Activated naive CD4-positive, alpha-beta T cell treated with anti-CD3 and anti-CD28 coated beads, Interleukin-2, amount 10 ng/mL, durations not matched to agents 7 days and 5 days (primary cell): ENCODE data around the gene MICU2.
A peak's percentile ranks its signal among the peaks of the same experiment; 100 is the strongest.

Experiments
- CTCF ChIA-PET: fragments of 350-600 bp; sonication (Branson Sonifier 250); formaldehyde crosslinking; loops from one replicate; lab custom pipeline; 2021; ENCODE audit warnings: antibody characterized with exemption; lab: Charles Lee
- DNase-seq: peaks from one replicate; pipeline ENCODE4 v3.0.0-alpha.2; 2020
- H3K27ac Mint-ChIP-seq: one replicate; pipeline ENCODE4 v1.8.0; 2021; ENCODE audit warnings: mild to moderate bottlenecking, moderate library complexity, mixed read lengths
- H3K27me3 Mint-ChIP-seq: one replicate; pipeline ENCODE4 v1.8.0; 2021; ENCODE audit warnings: mild to moderate bottlenecking, mixed read lengths
- H3K36me3 Mint-ChIP-seq: one replicate; pipeline ENCODE4 v1.8.0; 2021; ENCODE audit warnings: mixed read lengths
- H3K4me1 Mint-ChIP-seq: one replicate; pipeline ENCODE4 v1.8.0; 2021; ENCODE audit warnings: mixed read lengths
- H3K4me3 Mint-ChIP-seq: one replicate; pipeline ENCODE4 v1.8.0; 2021; ENCODE audit warnings: mild to moderate bottlenecking, moderate library complexity, mixed read lengths
- H3K9me3 Mint-ChIP-seq: one replicate; pipeline ENCODE4 v1.8.0; 2021; ENCODE audit warnings: mixed read lengths

MICU2 gene

GRCh38 chr13:21528616-21529015, 75.4 kb downstream of the MICU2 start:
- Mint-ChIP-seq H3K4me1 (no peaks in the 10 kb centered on the region), H3K27me3 (no peaks in the 10 kb centered on the region), H3K4me3 (no peak overlapping the region), H3K27ac (no peak overlapping the region), H3K36me3 (peaks cover 3% of the 10 kb centered on the region), H3K9me3 (no peaks in the 10 kb centered on the region)
- no peak for DNase-seq
- CTCF ChIA-PET = no interaction called here

GRCh38 chr13:21526707-21527540, 77.0 kb downstream of the MICU2 start:
- no peaks in the 10 kb centered on the region for H3K9me3 Mint-ChIP-seq
- no peaks in the 10 kb centered on the region for H3K4me1 Mint-ChIP-seq
- no peaks in the 10 kb centered on the region for H3K27me3 Mint-ChIP-seq
- H3K27ac Mint-ChIP-seq = no peak overlapping the region
- CTCF ChIA-PET = no interaction called here
- peaks cover 6% of the 10 kb centered on the region for H3K36me3 Mint-ChIP-seq
- no peak overlapping the region for H3K4me3 Mint-ChIP-seq
- DNase-seq = no peak

- no peak overlapping the region for H3K27ac Mint-ChIP-seq
- no peak for DNase-seq
- CTCF ChIA-PET = no interaction called here
- H3K4me3 Mint-ChIP-seq = no peak overlapping the region
- H3K36me3 Mint-ChIP-seq = peaks cover 17% of the 10 kb centered on the region
- no peaks in the 10 kb centered on the region for H3K4me1 Mint-ChIP-seq
- H3K9me3 Mint-ChIP-seq = no peaks in the 10 kb centered on the region
- H3K27me3 Mint-ChIP-seq = no peaks in the 10 kb centered on the region
Observed at GRCh38 chr13:21522847-21523246, 81.1 kb downstream of the MICU2 start.

GRCh38 chr13:21522130-21522529, 81.8 kb downstream of the MICU2 start:
- Mint-ChIP-seq H3K27ac (no peak overlapping the region), H3K9me3 (no peaks in the 10 kb centered on the region), H3K36me3 (peaks cover 17% of the 10 kb centered on the region), H3K27me3 (no peaks in the 10 kb centered on the region), H3K4me1 (no peaks in the 10 kb centered on the region), H3K4me3 (no peak overlapping the region)
- CTCF ChIA-PET = no interaction called here
- no peak for DNase-seq

- CTCF ChIA-PET = no interaction called here
- Mint-ChIP-seq H3K4me1 (no peaks in the 10 kb centered on the region), H3K4me3 (no peak overlapping the region), H3K27me3 (no peaks in the 10 kb centered on the region), H3K9me3 (no peaks in the 10 kb centered on the region), H3K36me3 (peaks cover 15% of the 10 kb centered on the region), H3K27ac (no peak overlapping the region)
- DNase-seq = no peak
Observed at GRCh38 chr13:21518617-21519144, 85.3 kb downstream of the MICU2 start.

- H3K4me1 Mint-ChIP-seq = no peaks in the 10 kb centered on the region
- CTCF ChIA-PET = no interaction called here
- no peak for DNase-seq
- no peak overlapping the region for H3K27ac Mint-ChIP-seq
- no peaks in the 10 kb centered on the region for H3K9me3 Mint-ChIP-seq
- H3K4me3 Mint-ChIP-seq = no peak overlapping the region
- no peaks in the 10 kb centered on the region for H3K27me3 Mint-ChIP-seq
- H3K36me3 Mint-ChIP-seq = peaks cover 18% of the 10 kb centered on the region
Observed at GRCh38 chr13:21517576-21517975, 86.4 kb downstream of the MICU2 start.

GRCh38 chr13:21516805-21517204, 87.2 kb downstream of the MICU2 start:
- DNase-seq = no peak
- Mint-ChIP-seq H3K4me1 (no peaks in the 10 kb centered on the region), H3K36me3 (peaks cover 19% of the 10 kb centered on the region), H3K27ac (no peak overlapping the region), H3K9me3 (no peaks in the 10 kb centered on the region), H3K4me3 (no peak overlapping the region), H3K27me3 (no peaks in the 10 kb centered on the region)
- CTCF ChIA-PET = interaction anchor here (0.6 kb wide), 1 partner anchor 16 kb away, joined by 3 read pairs; no protein-coding TSS in a partner anchor

GRCh38 chr13:21511849-21512248, 92.1 kb downstream of the MICU2 start:
- no peaks in the 10 kb centered on the region for H3K27me3 Mint-ChIP-seq

GRCh38 chr13:21504379-21504778, 99.6 kb downstream of the MICU2 start:
- H3K36me3 Mint-ChIP-seq = peaks cover 18% of the 10 kb centered on the region

More at GRCh38 chr13:21511849-21512248, 92.1 kb downstream of the MICU2 start:
- no peak for DNase-seq
- Mint-ChIP-seq H3K9me3 (no peaks in the 10 kb centered on the region), H3K36me3 (peaks cover 22% of the 10 kb centered on the region), H3K27ac (no peak overlapping the region), H3K4me3 (no peak overlapping the region), H3K4me1 (no peaks in the 10 kb centered on the region)
- CTCF ChIA-PET = no interaction called here

GRCh38 chr13:21501686-21502085, 102.3 kb downstream of the MICU2 start:
- Mint-ChIP-seq H3K27me3 (no peaks in the 10 kb centered on the region), H3K36me3 (peaks cover 12% of the 10 kb centered on the region), H3K9me3 (no peaks in the 10 kb centered on the region), H3K4me1 (no peaks in the 10 kb centered on the region), H3K4me3 (no peak overlapping the region), H3K27ac (no peak overlapping the region)
- no peak for DNase-seq
- CTCF ChIA-PET = no interaction called here

More at GRCh38 chr13:21504379-21504778, 99.6 kb downstream of the MICU2 start:
- Mint-ChIP-seq H3K9me3 (no peaks in the 10 kb centered on the region), H3K4me3 (no peak overlapping the region), H3K27me3 (no peaks in the 10 kb centered on the region), H3K4me1 (no peaks in the 10 kb centered on the region), H3K27ac (no peak overlapping the region)
- DNase-seq = no peak
- CTCF ChIA-PET = no interaction called here

- CTCF ChIA-PET = no interaction called here
- Mint-ChIP-seq H3K4me3 (no peak overlapping the region), H3K27me3 (peaks cover 5% of the 10 kb centered on the region), H3K4me1 (no peaks in the 10 kb centered on the region), H3K9me3 (peaks cover 18% of the 10 kb centered on the region), H3K36me3 (peaks cover 23% of the 10 kb centered on the region), H3K27ac (no peak overlapping the region)
- no peak for DNase-seq
Observed at GRCh38 chr13:21486322-21486721, 117.6 kb downstream of the MICU2 start.

GRCh38 chr13:21483748-21484147, 120.2 kb downstream of the MICU2 start:
- peaks cover 13% of the 10 kb centered on the region for H3K9me3 Mint-ChIP-seq
- no peak overlapping the region for H3K4me3 Mint-ChIP-seq
- no peak for DNase-seq
- CTCF ChIA-PET = no interaction called here
- peaks cover 6% of the 10 kb centered on the region for H3K36me3 Mint-ChIP-seq
- H3K27me3 Mint-ChIP-seq = peaks cover 14% of the 10 kb centered on the region
- peaks cover 6% of the 10 kb centered on the region for H3K4me1 Mint-ChIP-seq
- no peak overlapping the region for H3K27ac Mint-ChIP-seq

GRCh38 chr13:21481359-21481758, 122.6 kb downstream of the MICU2 start:
- Mint-ChIP-seq H3K9me3 (peaks cover 4% of the 10 kb centered on the region), H3K27ac (no peak overlapping the region), H3K4me3 (no peak overlapping the region), H3K4me1 (peaks cover 15% of the 10 kb centered on the region), H3K36me3 (no peaks in the 10 kb centered on the region), H3K27me3 (peaks cover 14% of the 10 kb centered on the region)
- CTCF ChIA-PET = interaction anchor here (0.8 to 10.1 kb wide), 3 partner anchors 16 to 301 kb away, joined by 3 to 169 read pairs (median 5); no protein-coding TSS in a partner anchor
- DNase-seq = no peak

GRCh38 chr13:21478881-21479808, 124.8 kb downstream of the MICU2 start:
- no peaks in the 10 kb centered on the region for H3K36me3 Mint-ChIP-seq
- no peak overlapping the region for H3K4me3 Mint-ChIP-seq
- DNase-seq = peak; percentile 68
- peaks cover 14% of the 10 kb centered on the region for H3K27me3 Mint-ChIP-seq
- H3K4me1 Mint-ChIP-seq = peaks cover 15% of the 10 kb centered on the region
- CTCF ChIA-PET = interaction anchor here (0.7 to 10.1 kb wide), 12 partner anchors 12 to 551 kb away, joined by 3 to 169 read pairs (median 4); partner anchors contain the start of gene ZDHHC20
- H3K9me3 Mint-ChIP-seq = no peaks in the 10 kb centered on the region
- no peak overlapping the region for H3K27ac Mint-ChIP-seq
